ENCODE results near the gene DVL1. TPM values are rescaled to one million over a fixed set of nuclear protein-coding genes. Genes with fewer than 3 reads are reported as not detected.

Gene DVL1
- polyA plus RNA-seq, 3 donors = 0.41 to 29.8 (median 0.55) TPM

- Histone ChIP-seq H2AFZ (ENCODE audit: insufficient read depth, low read depth, low read length, poor library complexity, severe bottlenecking) (peak overlapping the region; percentile 91), H3K27ac (ENCODE audit: low read depth in 1 of 2, low read length in 2 of 2) (peak overlapping the region in 1 of 2 donors; percentile 82), H3K36me3 (replicated peaks in 1 of 2; ENCODE audit: control insufficient read depth in 1 of 2, insufficient read depth in 2 of 2, low read length in 2 of 2) (peaks cover 42% of the 10 kb centered on the region in 2 donors), H3K4me3 (replicated peaks in 1 of 3; ENCODE audit: low read depth in 2 of 3, low read length in 3 of 3) (peak overlapping the region; percentile 40 to 91 (median 88)), H3K79me2 (ENCODE audit: insufficient read depth, low read length) (peaks cover 33% of the 10 kb centered on the region), H3K9me3 (replicated peaks in 1 of 2; ENCODE audit: control insufficient read depth in 1 of 2, insufficient read depth in 1 of 2, low read length in 2 of 2) (no peaks in the 10 kb centered on the region), H3K9ac (ENCODE audit: insufficient read depth, low read length, poor library complexity, severe bottlenecking) (peak overlapping the region; percentile 81), H3K4me2 (replicated peaks; ENCODE audit: extremely low read depth, low read length, poor library complexity, severe bottlenecking) (peak overlapping the region; percentile 99), H4K20me1 (ENCODE audit: insufficient read depth, low read length) (peaks cover 53% of the 10 kb centered on the region), H3K27me3 (ENCODE audit: control insufficient read depth in 2 of 2, insufficient read depth in 2 of 2, low read length in 2 of 2) (no peaks in the 10 kb centered on the region), H3K4me1 (ENCODE audit: control insufficient read depth in 1 of 2, insufficient read depth in 2 of 2, low read length in 2 of 2) (peaks cover 36 to 42% of the 10 kb centered on the region in 2 donors)
- H3K9me3 Mint-ChIP-seq = no peaks in the 10 kb centered on the region
- peak overlapping the region in 3 of 7 donors; percentile 30 to 76 (median 49) for H3K27ac Mint-ChIP-seq
- H3K36me3 Mint-ChIP-seq = peaks cover 17 to 40% of the 10 kb centered on the region in 2 donors
- H3K4me3 Mint-ChIP-seq = peak overlapping the region; percentile 75 to 84
- H3K27me3 Mint-ChIP-seq (ENCODE audit: low read depth in 3 of 3) = peaks cover 0 to 4% (median 0%) of the 10 kb centered on the region in 3 donors
- intact Hi-C loops (cut with micrococcal nuclease) = loop anchor here in 1 of 2 donors (5.0 kb wide), 2 partner anchors 68 to 473 kb away; partner anchors contain the start of gene AURKAIP1
- 51% methylated on average over 52 of the region's 57 CpGs for WGBS (ENCODE audit: insufficient coverage)
- no peak for TF ChIP-seq CTCF (IDR thresholded peaks at IDR 0.05)
- H3K4me1 Mint-ChIP-seq = peaks cover 30% of the 10 kb centered on the region
- DNase-seq = peak in 2 of 3 donors; percentile 5 to 31
Measured at GRCh38 chr1:1309251-1310108, 39.7 kb downstream of the DVL1 start.

- H3K9me3 Mint-ChIP-seq = no peaks in the 10 kb centered on the region
- Histone ChIP-seq H3K27ac (ENCODE audit: low read depth in 1 of 2, low read length in 2 of 2) (peak overlapping the region; percentile 75 to 82), H3K4me1 (ENCODE audit: control insufficient read depth in 1 of 2, insufficient read depth in 2 of 2, low read length in 2 of 2) (peaks cover 39 to 48% of the 10 kb centered on the region in 2 donors), H4K20me1 (ENCODE audit: insufficient read depth, low read length) (peaks cover 53% of the 10 kb centered on the region), H3K9ac (ENCODE audit: insufficient read depth, low read length, poor library complexity, severe bottlenecking) (peak overlapping the region; percentile 81), H3K9me3 (replicated peaks in 1 of 2; ENCODE audit: control insufficient read depth in 1 of 2, insufficient read depth in 1 of 2, low read length in 2 of 2) (no peaks in the 10 kb centered on the region), H3K27me3 (ENCODE audit: control insufficient read depth in 2 of 2, insufficient read depth in 2 of 2, low read length in 2 of 2) (no peaks in the 10 kb centered on the region), H3K79me2 (ENCODE audit: insufficient read depth, low read length) (peaks cover 39% of the 10 kb centered on the region), H3K4me2 (replicated peaks; ENCODE audit: extremely low read depth, low read length, poor library complexity, severe bottlenecking) (peak overlapping the region; percentile 99), H2AFZ (ENCODE audit: insufficient read depth, low read depth, low read length, poor library complexity, severe bottlenecking) (peak overlapping the region; percentile 91), H3K4me3 (replicated peaks in 1 of 3; ENCODE audit: low read depth in 2 of 3, low read length in 3 of 3) (peak overlapping the region; percentile 40 to 91 (median 88)), H3K36me3 (replicated peaks in 1 of 2; ENCODE audit: control insufficient read depth in 1 of 2, insufficient read depth in 2 of 2, low read length in 2 of 2) (peaks cover 35 to 36% of the 10 kb centered on the region in 2 donors)
- H3K36me3 Mint-ChIP-seq = peaks cover 15 to 33% of the 10 kb centered on the region in 2 donors
- peak overlapping the region in 6 of 7 donors; percentile 52 to 85 (median 80) for H3K27ac Mint-ChIP-seq
- H3K4me3 Mint-ChIP-seq = peak overlapping the region; percentile 80 to 89
- H3K4me1 Mint-ChIP-seq = peaks cover 35% of the 10 kb centered on the region
- intact Hi-C loops (cut with micrococcal nuclease) = loop anchor here in 1 of 2 donors (5.0 kb wide), 2 partner anchors 68 to 473 kb away; partner anchors contain the start of gene AURKAIP1
- under 1% methylated on average over 66 of the region's 66 CpGs for WGBS (ENCODE audit: insufficient coverage)
- H3K27me3 Mint-ChIP-seq (ENCODE audit: low read depth in 3 of 3) = peaks cover 0 to 4% (median 0%) of the 10 kb centered on the region in 3 donors
- no peak for TF ChIP-seq CTCF (IDR thresholded peaks at IDR 0.05)
- DNase-seq = no peak
Measured at GRCh38 chr1:1308756-1309250, 40.4 kb downstream of the DVL1 start.

All from CD14-positive monocyte (primary cell).